Right cardiac atrium (tissue), 5 donors: ENCODE measurements around the gene ZBTB7B. TPM values are rescaled to one million over a fixed set of nuclear protein-coding genes. Genes with fewer than 3 reads are reported as not detected.
A peak's percentile ranks its signal among the peaks of the same experiment; 100 is the strongest.
"Not testable (repeated sequence)": the region's sequence is repeated elsewhere in the genome, so short reads cannot be mapped to it uniquely, and the experiment has no call there.

Experiments used
- ATAC-seq, 2 donors: fragments of 200-7000 bp; cut with Tn5 transposase; one replicate each; pipeline versions ENCODE4 v1.8.0 to v1.9.1; 2020; ENCODE audit warnings: moderate library complexity in 2 of 2, mild to moderate bottlenecking in 1 of 2
- DNase-seq, 3 donors: peaks; one replicate each; pipeline ENCODE4 v3.0.0-alpha.2; 2020
- H3K27ac ChIP-seq: one replicate; pipeline ENCODE4 v1.5.1; 2013; ENCODE audit warnings: mild to moderate bottlenecking, low read length, control low read depth, moderate library complexity
- H3K27me3 ChIP-seq: one replicate; pipeline ENCODE4 v1.6.1; 2013; ENCODE audit not compliant: control insufficient read depth, insufficient read depth
- H3K4me1 ChIP-seq: one replicate; pipeline ENCODE4 v1.6.1; 2013; ENCODE audit warnings: low read length; ENCODE audit not compliant: control insufficient read depth, insufficient read depth
- H3K4me3 ChIP-seq: one replicate; pipeline ENCODE4 v1.5.1; 2013; ENCODE audit warnings: low read length, control low read depth
- H3K9me3 ChIP-seq: one replicate; pipeline ENCODE4 v1.6.1; 2013; ENCODE audit warnings: low read length; ENCODE audit not compliant: control insufficient read depth
- WGBS: extraction: QIAGEN DNeasy Blood & Tissue Kit; methylation state at CpG from one replicate; pipeline ENCODE4 v1.1.7; 2013; 5-methylcytosine and 5-hydroxymethylcytosine counted together
- intact Hi-C, 4 donors: fragments of 100-400 bp; cut with DNase I; formaldehyde crosslinking; loops; one replicate each; pipeline versions ENCODE4 v1.11.0 to v1.14.0; 2022 to 2023
- polyA plus RNA-seq: library from polyadenylated mRNA; stranded (reverse); fragments of 200-250 nt; gene quantifications from one replicate; pipeline ENCODE4 v1.2.3, GENCODE V29; 2013
- total RNA-seq, 4 donors: library from RNA; stranded (reverse); fragmentation: NEBNext Ultra II Directional; extraction: Animal tissue kit (Norgen Biotek cat#: 25700); gene quantifications; one replicate each; pipeline ENCODE4 v1.2.1, GENCODE V29; 2021
- donor health status: healthy with polysubstance abuse.
- donor health status: DM: no; HTN: yes; CAD: no.
- donor health status: DM: no; HTN: no; CAD: no.
- donor health status: DM: no; HTN: yes; CAD: no; lungs with severe emphysema.
- donor health status: DM: yes; HTN: yes; CAD: no.

Gene ZBTB7B
- total and polyA plus RNA-seq, 5 donors: 40.3 to 66.6 (median 50.7) TPM

DNA sequence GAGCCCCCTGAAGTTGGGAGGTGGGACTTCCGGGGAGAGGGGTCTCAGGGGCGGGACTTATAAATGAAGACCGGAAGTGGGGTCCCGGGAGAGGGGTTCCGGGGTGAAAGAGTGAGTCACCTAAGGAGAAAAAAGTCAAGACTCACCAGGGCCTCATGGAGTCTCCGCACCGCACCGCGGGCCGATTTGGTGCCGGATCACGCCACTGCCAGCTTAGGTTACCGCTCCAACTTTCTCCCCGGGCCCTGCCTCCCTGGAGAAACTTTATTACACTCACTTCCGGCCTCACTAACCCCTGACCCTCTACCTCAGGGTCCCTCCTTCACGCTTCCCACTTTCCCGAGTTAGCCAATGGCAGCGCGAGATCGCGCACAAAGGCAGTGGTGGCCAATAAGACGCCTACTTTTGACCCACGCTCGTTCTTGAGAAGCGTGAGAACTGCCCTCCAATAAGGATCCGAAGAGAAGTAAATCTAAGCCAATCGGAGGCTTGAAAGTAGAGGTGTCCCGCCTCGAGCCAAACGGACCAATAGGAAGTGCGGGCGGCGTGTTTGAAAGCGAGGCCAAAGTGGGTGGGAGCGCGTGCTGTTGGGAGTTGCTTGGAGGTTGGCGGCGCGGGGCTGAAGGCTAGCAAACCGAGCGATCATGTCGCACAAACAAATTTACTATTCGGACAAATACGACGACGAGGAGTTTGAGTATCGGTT, 28.3 kb upstream of the ZBTB7B start, which contains the start of gene CKS1B:
TSS of gene CKS1B (plus strand) at position 580 of the 706 bp plus-strand sequence. CDS start at position 645, 65 bp downstream.
- under 1% methylated on average over 47 of the region's 47 CpGs for WGBS

DNA sequence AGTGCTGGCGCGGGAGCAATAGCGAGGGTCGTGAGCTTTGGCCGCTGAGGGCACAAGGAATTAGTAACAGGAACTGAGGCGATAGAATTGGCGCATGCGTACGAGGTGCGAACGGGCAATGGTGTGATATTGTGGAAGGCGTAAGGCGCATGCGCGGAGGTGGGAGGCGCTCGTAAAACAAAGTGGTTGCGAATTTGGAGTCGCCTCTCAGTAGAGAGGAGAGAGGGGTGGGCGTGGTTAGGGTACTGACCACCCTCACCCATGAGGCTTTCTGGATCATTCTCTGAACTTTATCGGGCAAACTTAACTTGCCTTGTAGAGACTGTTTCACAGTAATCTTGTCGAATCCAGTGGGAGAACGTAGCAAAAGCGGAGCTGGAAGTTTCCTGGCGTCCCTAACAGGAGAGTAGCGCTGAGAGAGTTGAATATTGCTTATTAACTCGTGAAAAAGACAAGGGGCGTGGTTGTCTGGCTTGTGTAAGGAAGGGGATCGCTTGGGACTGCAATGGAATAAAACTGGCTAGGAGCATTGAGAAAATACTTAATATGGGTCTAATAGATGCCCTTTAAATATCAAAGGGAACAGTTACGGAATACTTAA, 27.7 kb upstream of the ZBTB7B start:
- intact Hi-C loops: loop anchor here in 1 of 4 donors (10.0 kb wide), 1 partner anchor 90 kb away; the partner anchor contains the start of gene EFNA4
- Histone ChIP-seq H3K4me3 (peak overlapping the region; percentile 67), H3K4me1 (peaks cover 14% of the 10 kb centered on the region), H3K27ac (peak overlapping the region; percentile 91), H3K9me3 (no peaks in the 10 kb centered on the region), H3K27me3 (no peaks in the 10 kb centered on the region)
- under 1% methylated on average over 30 of the region's 30 CpGs for WGBS
- ATAC-seq: peak; percentile 61 to 72
- peak; percentile 96 to 97 (median 97) for DNase-seq

More for the DNA sequence above, 28.3 kb upstream of the ZBTB7B start, which contains the start of gene CKS1B:
- Histone ChIP-seq H3K27me3 (no peaks in the 10 kb centered on the region), H3K9me3 (no peaks in the 10 kb centered on the region), H3K27ac (peak within 1 kb of the TSS; percentile 99), H3K4me1 (peaks cover 15% of the 10 kb centered on the region), H3K4me3 (peak within 1 kb of the TSS; percentile 67)
- intact Hi-C loops: loop anchor here in 1 of 4 donors (10.0 kb wide), 1 partner anchor 91 kb away; the partner anchor contains the start of gene EFNA4
- peak; percentile 98 to 99 (median 98) for DNase-seq
- peak; percentile 88 to 91 for ATAC-seq

DNA sequence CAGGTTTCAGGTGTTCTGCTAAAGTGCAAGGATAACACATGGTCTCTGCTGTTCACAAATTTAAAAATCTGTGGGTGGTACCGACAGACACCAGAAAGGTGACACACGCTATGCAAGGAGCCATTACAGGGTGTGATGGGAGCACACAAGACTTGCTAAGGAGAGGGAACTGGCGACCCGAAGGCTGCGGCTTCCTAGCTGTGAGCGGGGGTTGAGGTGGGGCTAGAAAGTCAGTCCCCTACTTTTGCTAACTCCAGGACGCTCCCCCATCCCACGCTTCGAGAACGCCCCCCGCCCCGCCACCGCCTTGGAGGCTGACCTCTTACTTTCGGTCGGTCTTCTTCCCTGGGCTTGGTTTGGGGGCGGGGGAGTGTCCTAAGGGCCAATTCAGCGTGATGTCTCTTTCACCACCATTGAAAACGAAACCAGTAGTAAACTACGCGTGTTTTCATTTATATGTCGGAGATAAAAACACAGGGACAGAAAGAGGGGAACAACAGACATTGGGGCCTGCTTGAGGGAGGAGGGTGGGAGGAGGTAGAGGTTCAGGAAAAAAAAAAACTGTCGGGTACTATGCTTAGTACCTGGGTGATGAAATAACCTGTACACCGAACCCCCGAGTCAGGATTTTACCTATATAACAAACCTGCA, 27.1 kb upstream of the ZBTB7B start:
- WGBS: under 1% methylated on average over 24 of the region's 24 CpGs

DNA sequence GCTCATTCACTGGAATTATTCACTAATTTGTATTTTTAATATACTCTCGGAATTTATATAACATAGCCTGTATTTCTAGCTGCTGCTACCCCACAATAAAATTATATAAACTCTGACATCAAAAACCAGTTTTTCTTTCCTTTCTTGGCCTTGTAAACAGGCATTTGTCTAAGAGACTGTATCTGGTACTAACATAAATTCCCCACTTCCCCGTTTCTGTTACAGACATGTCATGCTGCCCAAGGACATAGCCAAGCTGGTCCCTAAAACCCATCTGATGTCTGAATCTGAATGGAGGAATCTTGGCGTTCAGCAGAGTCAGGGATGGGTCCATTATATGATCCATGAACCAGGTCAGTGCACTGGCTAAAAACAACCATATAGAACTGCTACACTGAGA, 24.8 kb upstream of the ZBTB7B start:
- not testable (repeated sequence) for ATAC-seq, DNase-seq, H3K9me3 ChIP-seq, H3K4me3 ChIP-seq, H3K4me1 ChIP-seq, H3K27me3 ChIP-seq, H3K27ac ChIP-seq
- intact Hi-C loops: loop anchor here in 1 of 4 donors (10.0 kb wide), 1 partner anchor 87 kb away; the partner anchor contains the start of gene EFNA4
- WGBS: 69% methylated on average over 3 of the region's 3 CpGs

More for the DNA sequence above, 27.1 kb upstream of the ZBTB7B start:
- H3K27me3 ChIP-seq: no peaks in the 10 kb centered on the region
- ATAC-seq (no peak), DNase-seq (peak; percentile 68 to 81 (median 78))
- H3K4me1 ChIP-seq: peaks cover 9% of the 10 kb centered on the region
- intact Hi-C loops: loop anchor here in 1 of 4 donors (10.0 kb wide), 1 partner anchor 89 kb away; the partner anchor contains the start of gene EFNA4
- peak overlapping the region; percentile 91 for H3K27ac ChIP-seq
- peak overlapping the region; percentile 67 for H3K4me3 ChIP-seq
- H3K9me3 ChIP-seq: no peaks in the 10 kb centered on the region

DNA sequence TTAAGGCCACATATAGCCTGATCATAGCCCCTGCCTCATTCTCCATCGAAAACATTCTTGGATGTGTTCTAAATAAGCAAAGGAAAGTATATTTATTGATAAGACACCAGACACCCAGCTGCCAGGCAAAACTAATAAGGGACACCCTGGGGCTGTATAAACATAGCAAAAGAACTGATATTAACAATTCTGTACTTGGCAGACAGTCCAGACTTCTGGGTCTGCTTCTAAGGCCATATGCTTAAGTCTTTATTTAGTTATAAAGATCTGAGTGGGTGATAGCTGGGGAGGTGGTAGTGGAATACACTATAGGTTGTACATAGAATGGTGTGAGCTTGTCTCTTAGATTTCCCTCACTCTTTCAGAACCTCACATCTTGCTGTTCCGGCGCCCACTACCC, 24.2 kb upstream of the ZBTB7B start:
- 95% methylated on average over 3 of the region's 3 CpGs for WGBS
- intact Hi-C loops: loop anchor here in 1 of 4 donors (10.0 kb wide), 1 partner anchor 86 kb away; the partner anchor contains the start of gene EFNA4
- DNase-seq (no peak), ATAC-seq (no peak)
- no peaks in the 10 kb centered on the region for H3K9me3 ChIP-seq
- H3K27me3 ChIP-seq: no peaks in the 10 kb centered on the region
- H3K4me3 ChIP-seq: no peak overlapping the region
- peaks cover 4% of the 10 kb centered on the region for H3K4me1 ChIP-seq
- H3K27ac ChIP-seq: no peak overlapping the region

DNA sequence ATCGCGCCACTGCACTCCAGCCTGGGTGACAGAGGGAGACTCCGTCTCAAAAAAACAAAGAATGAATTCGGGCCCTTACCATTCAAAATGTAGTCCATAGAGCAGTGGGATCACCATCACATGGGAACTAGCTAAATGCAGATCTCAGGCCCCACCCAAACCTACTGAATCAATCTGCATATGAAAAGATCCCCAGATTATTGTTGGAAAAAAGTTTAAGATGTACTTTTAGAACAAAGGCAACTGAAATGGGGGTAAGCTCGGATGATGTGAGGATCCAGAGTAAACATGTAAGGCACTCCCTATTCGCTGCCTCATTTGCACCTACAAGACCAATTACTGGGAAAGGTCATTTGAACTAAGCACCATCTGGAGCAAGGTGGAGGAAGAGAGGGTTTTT, 20.3 kb upstream of the ZBTB7B start:
- intact Hi-C loops: no loop called here
- H3K9me3 ChIP-seq: no peaks in the 10 kb centered on the region
- ATAC-seq: no peak
- no peak overlapping the region for H3K27ac ChIP-seq
- 64% methylated on average over 6 of the region's 6 CpGs for WGBS
- no peaks in the 10 kb centered on the region for H3K27me3 ChIP-seq
- DNase-seq: no peak
- peak overlapping the region; percentile 91 for H3K4me3 ChIP-seq
- H3K4me1 ChIP-seq: peaks cover 6% of the 10 kb centered on the region

DNA sequence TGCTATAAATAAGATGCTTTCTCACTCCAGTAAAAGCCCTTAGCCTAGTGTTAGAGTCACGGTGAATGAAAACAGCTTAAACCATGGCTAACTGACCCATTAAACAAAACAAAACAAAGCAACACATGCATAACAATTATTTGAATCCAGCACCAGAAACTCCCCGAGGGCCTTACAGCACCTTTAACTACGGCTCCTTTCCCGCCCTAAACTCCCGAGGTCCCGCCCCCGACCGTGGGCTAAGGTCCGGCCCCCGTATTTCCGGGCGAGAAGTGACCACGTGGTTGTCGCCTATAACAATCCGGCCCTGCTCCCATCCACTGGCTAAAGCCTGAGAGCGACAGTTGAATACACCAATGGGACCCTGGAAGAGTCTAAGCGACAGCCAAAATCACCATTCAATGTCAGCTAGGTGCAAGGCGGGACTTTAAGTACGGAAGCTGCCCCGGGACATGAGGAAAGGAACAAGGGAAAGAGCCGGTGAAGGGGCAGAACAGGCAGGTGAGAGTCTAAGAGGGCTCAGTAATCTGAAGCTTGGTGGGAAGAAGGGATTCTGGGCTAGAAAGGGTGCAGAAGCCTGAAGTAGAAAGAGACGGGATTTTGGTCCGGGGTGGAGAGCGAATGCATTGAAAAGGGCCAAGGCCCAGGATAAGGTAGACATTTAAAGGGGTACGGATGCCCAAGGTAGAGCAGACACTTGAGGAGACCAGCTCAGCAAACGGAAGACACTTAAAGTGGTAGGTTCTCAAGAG, 19.5 kb upstream of the ZBTB7B start, which contains the start of gene FLAD1:
TSS of gene FLAD1 (plus strand) at position 448 of the 752 bp plus-strand sequence. CDS start 351 bp downstream, outside the sequence.
- Histone ChIP-seq H3K27me3 (no peaks in the 10 kb centered on the region), H3K9me3 (no peaks in the 10 kb centered on the region), H3K4me1 (peaks cover 7% of the 10 kb centered on the region), H3K4me3 (peak within 1 kb of the TSS; percentile 91), H3K27ac (peak within 1 kb of the TSS; percentile 46)
- DNase-seq (peak; percentile 92 to 97 (median 96)), ATAC-seq (peak; percentile 100)
- WGBS: under 1% methylated on average over 26 of the region's 26 CpGs
- intact Hi-C loops: no loop called here

DNA sequence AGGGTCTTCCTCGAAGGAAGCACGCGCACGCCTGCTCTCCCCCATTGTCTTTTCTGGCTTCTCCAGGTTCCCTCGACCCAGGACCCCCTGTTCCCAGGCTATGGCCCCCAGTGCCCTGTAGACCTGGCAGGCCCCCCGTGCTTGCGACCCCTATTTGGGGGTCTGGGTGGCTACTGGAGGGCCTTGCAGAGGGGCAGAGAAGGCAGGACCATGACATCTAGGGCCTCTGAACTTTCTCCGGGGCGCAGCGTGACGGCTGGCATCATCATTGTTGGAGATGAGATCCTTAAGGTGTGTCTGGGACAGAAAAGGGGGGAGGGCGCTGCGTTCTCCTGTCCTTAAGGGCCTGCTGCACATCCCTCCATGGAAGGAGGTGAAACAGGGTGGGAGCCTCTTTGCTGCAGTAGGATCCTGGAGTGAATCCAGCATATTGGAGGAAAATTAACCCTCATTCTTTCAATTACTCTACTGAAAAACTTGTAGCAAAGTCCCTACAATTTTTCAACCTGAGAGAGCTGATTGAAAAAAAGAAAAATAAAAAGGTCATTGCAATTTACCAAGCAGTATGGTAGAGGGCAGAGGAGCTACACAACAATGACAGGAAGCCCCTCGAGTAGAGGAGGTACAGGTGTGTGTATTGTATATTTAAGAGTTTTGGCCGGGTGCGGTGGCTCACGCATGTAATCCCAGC, 18.7 kb upstream of the ZBTB7B start:
- 16% methylated on average over 17 of the region's 17 CpGs for WGBS
- ATAC-seq (no peak), DNase-seq (peak in 1 of 3 donors; percentile 40)
- H3K4me3 ChIP-seq: peak overlapping the region; percentile 91
- H3K27me3 ChIP-seq: no peaks in the 10 kb centered on the region
- no peak overlapping the region for H3K27ac ChIP-seq
- H3K4me1 ChIP-seq: peaks cover 7% of the 10 kb centered on the region
- intact Hi-C loops: no loop called here
- no peaks in the 10 kb centered on the region for H3K9me3 ChIP-seq

DNA sequence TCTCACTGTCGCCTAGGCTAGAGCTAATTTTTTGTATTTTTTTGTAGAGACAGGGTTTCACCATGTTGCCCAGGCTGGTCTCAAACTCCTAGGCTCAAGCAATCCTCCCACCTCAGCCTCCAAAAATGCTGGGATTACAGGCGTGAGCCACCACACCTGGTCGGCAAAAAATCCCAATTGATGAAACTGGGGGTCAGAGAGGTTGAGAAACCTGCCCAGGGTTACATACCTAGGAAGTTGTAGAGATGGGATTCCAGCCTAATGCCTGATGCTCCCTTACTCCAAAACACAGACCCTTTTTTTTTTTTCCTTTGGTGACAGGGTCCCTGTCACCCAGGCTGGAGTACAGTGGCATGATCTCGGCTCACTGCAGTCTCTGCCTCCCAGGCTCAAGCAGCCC, 15.9 kb upstream of the ZBTB7B start:
- H3K4me1 ChIP-seq, intact Hi-C loops, ATAC-seq, H3K4me3 ChIP-seq, H3K27me3 ChIP-seq, H3K9me3 ChIP-seq, H3K27ac ChIP-seq, DNase-seq: not testable (repeated sequence)
- 91% methylated on average over 4 of the region's 4 CpGs for WGBS

DNA sequence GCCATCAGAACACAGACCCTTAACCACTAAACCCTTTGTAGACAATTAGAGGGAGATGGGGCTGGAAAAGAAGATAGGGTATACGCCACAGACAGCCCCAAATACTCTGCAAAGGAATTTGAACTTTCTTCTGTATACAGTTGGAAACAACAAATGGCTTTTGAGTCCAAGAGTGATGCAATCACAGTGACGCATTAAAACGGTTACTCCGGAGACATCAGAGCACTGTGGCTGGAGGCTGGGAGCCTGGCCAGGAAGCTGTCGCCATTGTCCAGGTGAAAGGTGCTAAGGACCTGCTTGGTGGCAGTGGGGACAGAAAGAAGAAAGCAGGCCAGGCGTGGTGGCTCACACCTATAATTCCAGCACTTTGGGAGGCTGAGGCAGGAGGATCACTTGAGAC, 15.3 kb upstream of the ZBTB7B start:
- H3K9me3 ChIP-seq: no peaks in the 10 kb centered on the region
- no peaks in the 10 kb centered on the region for H3K27me3 ChIP-seq
- no peak overlapping the region for H3K27ac ChIP-seq
- no peak overlapping the region for H3K4me3 ChIP-seq
- H3K4me1 ChIP-seq: peaks cover 6% of the 10 kb centered on the region
- WGBS: 62% methylated on average over 6 of the region's 6 CpGs
- DNase-seq (peak in 1 of 3 donors; percentile 21), ATAC-seq (no peak)
- intact Hi-C loops: no loop called here
